ENCODE results near the gene ATXN7. TPM values are rescaled to one million over a fixed set of nuclear protein-coding genes. Genes with fewer than 3 reads are reported as not detected.

ATXN7 gene
- polyA plus RNA-seq, 3 donors: 2.7 to 29.5 (median 3.2) TPM

DNA sequence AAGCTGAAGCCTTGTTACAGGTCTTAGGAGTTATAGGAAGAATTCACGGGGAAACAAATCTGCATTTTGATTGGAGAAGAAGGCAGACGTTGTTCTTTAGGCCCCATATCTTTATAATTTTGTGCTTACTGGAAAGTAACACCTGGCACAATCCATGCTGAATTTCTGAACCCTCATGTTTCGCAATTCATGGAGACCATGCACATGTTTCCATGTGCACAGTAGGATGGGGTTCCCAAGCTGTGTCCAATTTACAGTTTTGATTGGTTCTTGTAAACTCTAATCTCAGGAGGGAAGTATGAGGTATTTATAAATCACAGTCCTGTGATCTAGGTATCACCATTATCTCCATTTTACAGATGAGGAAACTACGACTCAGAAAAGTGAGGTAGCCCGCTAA lies 56.3 kb downstream of the ATXN7 start:
- no peak overlapping the region for H3K4me3 Mint-ChIP-seq
- WGBS (ENCODE audit: insufficient coverage): 73% methylated on average over 2 of the region's 5 CpGs
- no peaks in the 10 kb centered on the region for H3K27me3 ChIP-seq (ENCODE audit: control insufficient read depth in 2 of 2, insufficient read depth in 2 of 2, low read length in 2 of 2)
- no peak overlapping the region for H3K27ac ChIP-seq (ENCODE audit: low read depth in 1 of 2, low read length in 2 of 2)
- peaks cover 34 to 46% of the 10 kb centered on the region in 2 donors for H3K4me1 ChIP-seq (ENCODE audit: control insufficient read depth in 1 of 2, insufficient read depth in 2 of 2, low read length in 2 of 2)
- H3K4me2 ChIP-seq (replicated peaks; ENCODE audit: extremely low read depth, low read length, poor library complexity, severe bottlenecking): no peak overlapping the region
- peaks cover 42 to 66% of the 10 kb centered on the region in 2 donors for H3K36me3 Mint-ChIP-seq
- H3K9ac ChIP-seq (ENCODE audit: insufficient read depth, low read length, poor library complexity, severe bottlenecking): no peak overlapping the region
- H3K9me3 ChIP-seq (replicated peaks in 1 of 2; ENCODE audit: control insufficient read depth in 1 of 2, insufficient read depth in 1 of 2, low read length in 2 of 2): no peaks in the 10 kb centered on the region
- H3K27me3 Mint-ChIP-seq (ENCODE audit: low read depth in 3 of 3): no peaks in the 10 kb centered on the region
- H3K4me3 ChIP-seq (replicated peaks in 1 of 3; ENCODE audit: low read depth in 2 of 3, low read length in 3 of 3): no peak overlapping the region
- peaks cover 49% of the 10 kb centered on the region for H3K4me1 Mint-ChIP-seq
- no peaks in the 10 kb centered on the region for H3K9me3 Mint-ChIP-seq
- peaks cover 26 to 52% of the 10 kb centered on the region in 2 donors for H3K36me3 ChIP-seq (replicated peaks in 1 of 2; ENCODE audit: control insufficient read depth in 1 of 2, insufficient read depth in 2 of 2, low read length in 2 of 2)
- H2AFZ ChIP-seq (ENCODE audit: insufficient read depth, low read depth, low read length, poor library complexity, severe bottlenecking): no peak overlapping the region
- peak overlapping the region in 1 of 7 donors; percentile 12 for H3K27ac Mint-ChIP-seq
- TF ChIP-seq, protein P1, sequence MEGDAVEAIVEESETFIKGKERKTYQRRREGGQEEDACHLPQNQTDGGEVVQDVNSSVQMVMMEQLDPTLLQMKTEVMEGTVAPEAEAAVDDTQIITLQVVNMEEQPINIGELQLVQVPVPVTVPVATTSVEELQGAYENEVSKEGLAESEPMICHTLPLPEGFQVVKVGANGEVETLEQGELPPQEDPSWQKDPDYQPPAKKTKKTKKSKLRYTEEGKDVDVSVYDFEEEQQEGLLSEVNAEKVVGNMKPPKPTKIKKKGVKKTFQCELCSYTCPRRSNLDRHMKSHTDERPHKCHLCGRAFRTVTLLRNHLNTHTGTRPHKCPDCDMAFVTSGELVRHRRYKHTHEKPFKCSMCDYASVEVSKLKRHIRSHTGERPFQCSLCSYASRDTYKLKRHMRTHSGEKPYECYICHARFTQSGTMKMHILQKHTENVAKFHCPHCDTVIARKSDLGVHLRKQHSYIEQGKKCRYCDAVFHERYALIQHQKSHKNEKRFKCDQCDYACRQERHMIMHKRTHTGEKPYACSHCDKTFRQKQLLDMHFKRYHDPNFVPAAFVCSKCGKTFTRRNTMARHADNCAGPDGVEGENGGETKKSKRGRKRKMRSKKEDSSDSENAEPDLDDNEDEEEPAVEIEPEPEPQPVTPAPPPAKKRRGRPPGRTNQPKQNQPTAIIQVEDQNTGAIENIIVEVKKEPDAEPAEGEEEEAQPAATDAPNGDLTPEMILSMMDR (IDR thresholded peaks at IDR 0.05): no peak
- DNase-seq: no peak
- H3K79me2 ChIP-seq (ENCODE audit: insufficient read depth, low read length): peaks cover 74% of the 10 kb centered on the region
- peaks cover 56% of the 10 kb centered on the region for H4K20me1 ChIP-seq (ENCODE audit: insufficient read depth, low read length)
- intact Hi-C loops (cut with micrococcal nuclease): no loop called here

DNA sequence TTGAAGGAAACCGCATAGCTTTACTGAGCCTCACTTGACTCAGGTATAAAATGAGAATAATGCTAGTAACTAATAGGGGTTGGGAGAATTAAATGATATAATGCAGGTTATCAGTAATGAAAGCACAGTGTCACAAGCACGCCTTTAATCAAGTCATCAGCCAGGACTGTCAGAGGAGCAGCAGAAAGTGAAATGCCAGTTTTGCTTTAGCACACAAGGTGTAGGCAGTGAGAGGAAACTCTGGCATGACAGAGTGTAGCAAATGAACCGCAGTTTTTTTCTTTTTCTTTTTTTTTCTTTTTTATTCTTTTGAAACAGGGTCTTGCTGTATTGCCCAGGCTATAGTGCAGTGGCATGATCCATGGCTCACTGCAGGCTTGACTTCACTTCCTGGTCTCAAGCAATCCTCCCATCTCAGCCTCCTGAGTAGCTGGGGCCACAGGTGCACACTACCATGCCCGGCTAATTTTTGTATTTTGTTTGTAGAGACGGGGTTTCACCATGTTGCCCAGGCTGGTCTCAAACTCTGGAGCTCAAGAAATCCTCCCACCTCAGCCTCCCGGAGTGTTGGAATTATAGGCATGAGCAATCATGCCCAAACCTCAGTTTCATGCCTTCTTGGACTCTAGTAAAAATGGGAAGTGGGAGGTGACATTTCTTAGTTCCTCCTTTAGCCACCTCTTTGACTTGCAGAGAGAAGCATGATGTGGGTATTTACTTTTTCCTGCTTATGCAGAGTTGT lies 58.2 kb downstream of the ATXN7 start:
- H3K4me3 Mint-ChIP-seq: peak overlapping the region; percentile 25 to 43
- no peaks in the 10 kb centered on the region for H3K9me3 Mint-ChIP-seq
- H4K20me1 ChIP-seq (ENCODE audit: insufficient read depth, low read length): peaks cover 69% of the 10 kb centered on the region
- H3K9me3 ChIP-seq (replicated peaks in 1 of 2; ENCODE audit: control insufficient read depth in 1 of 2, insufficient read depth in 1 of 2, low read length in 2 of 2): no peaks in the 10 kb centered on the region
- peak overlapping the region; percentile 23 to 71 for H3K27ac ChIP-seq (ENCODE audit: low read depth in 1 of 2, low read length in 2 of 2)
- peaks cover 74% of the 10 kb centered on the region for H3K79me2 ChIP-seq (ENCODE audit: insufficient read depth, low read length)
- H3K4me3 ChIP-seq (replicated peaks in 1 of 3; ENCODE audit: low read depth in 2 of 3, low read length in 3 of 3): peak overlapping the region in 1 of 3 experiments; percentile 34
- H3K27me3 Mint-ChIP-seq (ENCODE audit: low read depth in 3 of 3): no peaks in the 10 kb centered on the region
- no peaks in the 10 kb centered on the region for H3K27me3 ChIP-seq (ENCODE audit: control insufficient read depth in 2 of 2, insufficient read depth in 2 of 2, low read length in 2 of 2)
- peaks cover 68% of the 10 kb centered on the region for H3K4me1 Mint-ChIP-seq
- H3K27ac Mint-ChIP-seq: peak overlapping the region; percentile 84 to 92 (median 89)
- peaks cover 44 to 63% of the 10 kb centered on the region in 2 donors for H3K36me3 Mint-ChIP-seq
- H3K36me3 ChIP-seq (replicated peaks in 1 of 2; ENCODE audit: control insufficient read depth in 1 of 2, insufficient read depth in 2 of 2, low read length in 2 of 2): peaks cover 13 to 47% of the 10 kb centered on the region in 2 donors
- H3K4me2 ChIP-seq (replicated peaks; ENCODE audit: extremely low read depth, low read length, poor library complexity, severe bottlenecking): peak overlapping the region; percentile 32
- intact Hi-C loops (cut with micrococcal nuclease): no loop called here
- no peak overlapping the region for H2AFZ ChIP-seq (ENCODE audit: insufficient read depth, low read depth, low read length, poor library complexity, severe bottlenecking)
- H3K4me1 ChIP-seq (ENCODE audit: control insufficient read depth in 1 of 2, insufficient read depth in 2 of 2, low read length in 2 of 2): peaks cover 51 to 65% of the 10 kb centered on the region in 2 donors
- TF ChIP-seq, protein P1 (IDR thresholded peaks at IDR 0.05): no peak
- peak; percentile 78 to 87 (median 85) for DNase-seq
- WGBS (ENCODE audit: insufficient coverage): 100% methylated on average over 1 of the region's 6 CpGs
- no peak overlapping the region for H3K9ac ChIP-seq (ENCODE audit: insufficient read depth, low read length, poor library complexity, severe bottlenecking)
